KOPT-K1 (cell line): ENCODE measurements around the gene VAMP1.
"Not testable (repeated sequence)": the region's sequence is repeated elsewhere in the genome, so short reads cannot be mapped to it uniquely, and the experiment has no call there.

Experiments used
- H3K27ac ChIP-seq: fragments of 200-600 bp; sonication (generic); 2 replicates; pipeline ENCODE4 v1.5.1; 2016; ENCODE audit warnings: antibody characterized with exemption, mild to moderate bottlenecking, low read depth, low read length; ENCODE audit not compliant: poor library complexity, severe bottlenecking
- H3K36me3 ChIP-seq: fragments of 200-600 bp; sonication (generic); 2 replicates; pipeline ENCODE4 v1.5.1; 2017; ENCODE audit warnings: antibody characterized with exemption, mild to moderate bottlenecking, low read length, moderate library complexity; ENCODE audit not compliant: insufficient read depth
- H3K9me3 ChIP-seq: fragments of 200-600 bp; sonication (generic); 2 replicates; pipeline ENCODE4 v1.5.1; 2017; ENCODE audit warnings: antibody characterized with exemption, low read length, mild to moderate bottlenecking; ENCODE audit not compliant: insufficient read depth, poor library complexity, severe bottlenecking

Gene VAMP1

GRCh38 chr12:6470375-6471163 lies at the start of gene VAMP1:
Gene VAMP1, minus strand, starts transcription at chr12:6470677. Its CDS starts 146 bp downstream, at chr12:6470531.
- peaks cover 31% of the 10 kb centered on the region for H3K36me3 ChIP-seq
- H3K27ac ChIP-seq, result peak within 1 kb of the TSS; percentile 71
- no peaks in the 10 kb centered on the region for H3K9me3 ChIP-seq

- H3K9me3 ChIP-seq, result no peaks in the 10 kb centered on the region
- H3K27ac ChIP-seq, result no peak overlapping the region
- H3K36me3 ChIP-seq, result peaks cover 100% of the 10 kb centered on the region
Observed at GRCh38 chr12:6520186-6520585, 49.7 kb upstream of the VAMP1 start.

GRCh38 chr12:6508087-6508486 lies 37.6 kb upstream of the VAMP1 start:
- Histone ChIP-seq H3K27ac (no peak overlapping the region), H3K36me3 (peaks cover 95% of the 10 kb centered on the region)

DNA sequence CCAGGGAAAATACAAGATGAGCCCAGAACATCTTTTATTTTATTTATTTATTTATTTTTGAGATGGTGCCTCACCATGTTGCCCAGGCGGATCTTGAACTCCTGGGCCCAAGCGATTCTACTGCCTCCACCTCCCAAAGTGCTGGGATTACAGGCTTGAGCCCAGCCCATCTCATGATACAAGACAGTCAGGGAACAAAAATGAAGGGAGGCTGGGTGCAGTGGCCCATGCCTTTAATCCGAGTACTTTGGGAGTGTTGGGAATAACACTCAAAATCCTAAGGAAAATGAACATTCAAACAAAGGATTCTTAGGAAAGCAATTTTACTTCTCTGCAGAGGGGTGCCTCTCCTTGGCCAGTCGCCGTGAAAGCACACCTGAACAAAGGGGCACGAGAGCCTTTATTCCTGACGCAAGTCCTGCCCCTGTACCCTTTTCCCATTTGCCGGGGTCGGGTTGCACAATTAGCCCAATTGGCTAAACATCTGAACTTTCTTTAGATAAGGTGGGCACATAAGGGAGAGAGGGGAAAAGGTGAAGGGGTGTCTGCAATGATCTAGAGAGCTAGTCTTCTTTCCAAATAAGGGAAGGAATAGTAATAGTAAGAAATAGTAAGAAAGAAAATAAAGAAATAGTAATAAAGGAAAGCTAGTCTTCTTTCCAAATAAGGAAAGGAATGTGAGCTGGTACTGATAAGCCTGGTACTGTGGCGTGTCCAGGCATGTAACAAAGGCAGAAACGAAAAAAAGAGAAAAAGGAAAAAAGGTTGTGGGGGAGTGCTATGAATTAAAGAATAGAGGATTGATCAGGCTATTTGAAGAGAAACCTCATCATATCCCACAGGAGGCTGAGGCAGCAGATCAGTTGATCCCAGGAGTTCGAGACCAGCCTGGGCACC lies 36.9 kb upstream of the VAMP1 start:
- no peak overlapping the region for H3K27ac ChIP-seq

More at GRCh38 chr12:6508087-6508486, 37.6 kb upstream of the VAMP1 start:
- no peaks in the 10 kb centered on the region for H3K9me3 ChIP-seq

GRCh38 chr12:6500466-6500865 lies 30.0 kb upstream of the VAMP1 start:
- H3K36me3 ChIP-seq, result peaks cover 98% of the 10 kb centered on the region

More for the DNA sequence above, 36.9 kb upstream of the VAMP1 start:
- Histone ChIP-seq H3K9me3 (no peaks in the 10 kb centered on the region), H3K36me3 (peaks cover 95% of the 10 kb centered on the region)

GRCh38 chr12:6497291-6497690 lies 26.8 kb upstream of the VAMP1 start:
- H3K9me3 ChIP-seq, H3K27ac ChIP-seq: not testable (repeated sequence)
- H3K36me3 ChIP-seq, result peaks cover 72% of the 10 kb centered on the region

More at GRCh38 chr12:6500466-6500865, 30.0 kb upstream of the VAMP1 start:
- H3K27ac ChIP-seq, result no peak overlapping the region
- H3K9me3 ChIP-seq, result no peaks in the 10 kb centered on the region

GRCh38 chr12:6494968-6495367 lies 24.5 kb upstream of the VAMP1 start:
- peaks cover 69% of the 10 kb centered on the region for H3K36me3 ChIP-seq
- H3K27ac ChIP-seq, result peak overlapping the region; percentile 98
- H3K9me3 ChIP-seq, result no peaks in the 10 kb centered on the region

DNA sequence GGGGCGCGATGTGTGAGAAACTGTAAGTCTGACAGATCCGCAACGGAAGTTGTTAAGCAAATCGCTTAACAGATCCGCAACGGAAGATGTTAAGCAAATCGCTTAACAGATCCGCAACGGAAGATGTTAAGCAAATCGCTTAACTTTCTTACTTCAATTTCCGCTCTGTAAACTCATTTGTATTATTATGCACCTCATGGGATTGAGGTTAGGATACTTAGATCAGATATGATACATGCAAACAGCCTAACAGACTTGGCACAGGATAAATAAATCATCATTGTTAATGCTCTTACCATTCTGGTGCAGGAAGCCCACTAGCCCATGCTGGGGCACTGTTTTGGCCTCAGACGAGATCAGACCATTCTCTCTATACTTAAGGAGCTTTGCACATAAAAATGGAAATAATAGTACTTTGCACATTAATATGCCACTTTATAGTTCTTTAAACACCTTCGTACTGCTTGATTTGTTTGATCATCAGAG lies 23.8 kb upstream of the VAMP1 start:
- H3K9me3 ChIP-seq, result no peaks in the 10 kb centered on the region
- peaks cover 63% of the 10 kb centered on the region for H3K36me3 ChIP-seq
- H3K27ac ChIP-seq, result peak overlapping the region; percentile 98

DNA sequence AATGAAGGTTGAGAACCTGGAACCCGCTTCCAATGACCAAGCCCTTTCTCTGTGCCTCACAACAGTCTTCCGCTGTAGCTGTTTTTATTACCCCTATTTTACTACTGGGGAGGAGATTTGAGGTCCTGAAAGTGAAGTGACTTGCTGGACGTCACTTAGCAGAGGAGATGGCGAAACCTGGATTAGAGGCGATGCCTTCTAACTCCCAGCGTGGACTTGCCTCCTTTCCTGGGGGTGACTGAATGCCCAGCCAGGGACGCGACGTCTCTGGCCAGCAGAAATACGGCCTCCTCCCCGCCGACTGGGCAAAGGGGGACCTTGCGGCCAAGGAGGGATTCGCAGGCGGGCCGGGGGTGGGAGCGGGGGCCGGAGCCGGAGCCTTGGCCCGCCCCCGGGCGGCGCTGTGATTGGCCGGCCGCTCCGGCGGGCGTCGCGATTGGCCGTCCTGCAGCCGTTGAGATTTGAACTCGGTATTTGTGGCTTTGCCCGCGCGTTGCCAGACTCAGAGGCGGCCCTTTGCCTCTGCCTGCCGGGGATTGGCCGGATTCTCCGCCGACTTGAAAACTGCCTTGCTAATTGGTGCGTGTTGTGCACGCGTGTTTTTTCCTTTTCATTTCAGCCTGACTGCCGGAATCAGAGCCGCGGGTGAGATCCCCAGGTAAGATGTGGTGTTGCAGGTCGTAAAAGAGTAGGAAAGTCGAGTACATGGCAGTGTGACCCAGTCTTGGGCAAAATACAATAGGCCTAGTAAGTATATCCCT lies 23.2 kb upstream of the VAMP1 start, which contains the start of gene NCAPD2:
NCAPD2 (plus strand) TSS at position 606 of the 761 bp plus-strand sequence. CDS start 997 bp downstream, outside the sequence.
- Histone ChIP-seq H3K27ac (peak within 1 kb of the TSS; percentile 98), H3K9me3 (no peaks in the 10 kb centered on the region), H3K36me3 (peaks cover 57% of the 10 kb centered on the region)

DNA sequence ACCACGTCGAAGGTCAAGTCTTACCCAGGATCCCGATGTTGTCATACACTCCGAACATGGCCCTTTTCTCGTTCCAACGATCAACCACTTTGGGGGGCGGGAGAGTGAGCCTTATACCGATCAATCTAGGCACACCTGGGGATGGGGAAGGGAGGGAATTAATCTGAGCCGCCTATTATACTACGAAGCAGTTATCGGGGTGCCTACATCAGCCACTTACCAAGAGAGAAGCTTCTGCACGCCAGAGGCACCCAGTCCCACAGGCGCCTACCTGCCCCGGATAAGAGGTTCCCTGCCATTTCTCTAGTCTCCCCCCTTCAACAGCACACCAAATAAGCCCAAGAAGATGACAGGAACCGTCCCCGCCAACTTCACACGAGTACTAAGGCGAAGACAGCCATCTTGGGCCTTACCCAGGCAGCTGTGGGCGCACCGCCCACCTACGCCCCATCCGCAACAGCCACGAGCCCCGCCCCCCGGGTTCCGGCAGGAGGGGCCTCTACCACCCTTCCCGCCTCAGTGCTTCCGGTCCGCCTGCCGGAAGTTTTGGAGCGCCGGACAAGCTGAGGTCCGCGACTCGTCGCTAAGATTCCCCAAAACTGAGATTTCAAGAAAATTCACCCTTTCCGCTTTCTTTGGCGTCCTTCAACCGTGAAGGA lies 22.5 kb upstream of the VAMP1 start, which contains the start of gene MRPL51:
MRPL51 (minus strand) TSS at position 425 of the 659 bp plus-strand sequence; CDS start at position 299, 126 bp downstream.
- peak within 1 kb of the TSS; percentile 98 for H3K27ac ChIP-seq
- no peaks in the 10 kb centered on the region for H3K9me3 ChIP-seq
- H3K36me3 ChIP-seq, result peaks cover 49% of the 10 kb centered on the region

- H3K27ac ChIP-seq, H3K9me3 ChIP-seq: not testable (repeated sequence)
- H3K36me3 ChIP-seq, result peaks cover 26% of the 10 kb centered on the region
Observed at GRCh38 chr12:6490673-6491072, 20.2 kb upstream of the VAMP1 start.

GRCh38 chr12:6489449-6489848 lies 19.0 kb upstream of the VAMP1 start:
- no peaks in the 10 kb centered on the region for H3K9me3 ChIP-seq
- H3K27ac ChIP-seq, result no peak overlapping the region
- H3K36me3 ChIP-seq, result peaks cover 19% of the 10 kb centered on the region

DNA sequence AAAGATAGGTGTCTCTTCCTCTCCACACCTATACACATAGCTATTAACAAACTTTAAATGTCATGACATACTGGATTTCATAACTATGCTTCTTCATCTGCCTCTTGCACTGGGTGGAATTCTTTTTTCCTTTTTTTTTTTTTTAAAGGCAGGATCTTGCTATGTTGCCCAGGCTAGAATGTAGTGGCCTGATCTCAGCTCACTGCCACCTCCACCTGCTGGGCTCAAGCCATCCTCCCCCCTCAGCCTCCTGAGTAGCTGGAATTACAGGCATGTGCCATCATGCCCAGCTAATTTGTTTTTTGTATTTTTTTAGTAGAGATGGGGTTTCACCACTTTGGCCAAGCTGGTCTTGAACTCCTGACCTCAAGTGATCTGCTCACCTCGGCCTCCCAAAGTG lies 17.8 kb upstream of the VAMP1 start:
- Histone ChIP-seq H3K9me3 (no peaks in the 10 kb centered on the region), H3K27ac (no peak overlapping the region), H3K36me3 (peaks cover 19% of the 10 kb centered on the region)

DNA sequence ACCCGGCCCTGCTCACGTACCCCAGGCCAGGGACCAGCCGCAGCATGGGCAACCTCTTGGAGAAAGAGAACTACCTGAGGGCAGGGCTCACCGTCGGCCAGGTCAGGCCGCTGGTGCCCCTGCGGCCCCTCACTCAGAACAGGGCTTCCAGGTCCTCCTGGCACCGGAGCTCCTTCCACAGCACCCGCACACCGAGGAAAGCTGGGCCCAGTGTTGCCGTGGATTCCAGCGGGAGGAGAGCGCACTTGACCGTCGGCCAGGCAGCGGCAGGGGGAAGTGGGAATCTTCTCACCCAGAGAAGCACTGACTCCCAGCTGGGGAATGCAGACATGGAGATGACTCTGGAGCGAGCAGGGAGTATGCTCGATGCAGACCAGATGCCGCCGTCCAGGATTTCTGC lies 7.9 kb upstream of the VAMP1 start:
- Histone ChIP-seq H3K36me3 (no peaks in the 10 kb centered on the region), H3K9me3 (no peaks in the 10 kb centered on the region), H3K27ac (no peak overlapping the region)
